ENCODE measurements around the gene C5orf47. TPM values are rescaled to one million over a fixed set of nuclear protein-coding genes. Genes with fewer than 3 reads are reported as not detected.

The C5orf47 gene
- total and polyA plus RNA-seq, 2 of the 8 experiments (the other 6 are each of a cell fraction or from before 2014, with no cell fraction given) = 0.11 TPM; not detected in 1

GRCh38 chr5:174030286-174030685 lies 41.3 kb downstream of the C5orf47 start:
- H2BK15ac ChIP-seq (ENCODE audit: low read length) = no peak overlapping the region
- FAIRE-seq = no peak
- H3K4me1 ChIP-seq (replicated peaks in 1 of 4; ENCODE audit: control insufficient read depth in 3 of 4, insufficient read depth in 4 of 4, low read length in 3 of 4) = no peaks in the 10 kb centered on the region
- no peak overlapping the region for H2BK20ac ChIP-seq (ENCODE audit: low read length)
- no peaks in the 10 kb centered on the region for H3K9me3 ChIP-seq (ENCODE audit: insufficient read depth in 2 of 2, low read depth in 1 of 2, low read length in 1 of 2)
- H3K4ac ChIP-seq (replicated peaks; ENCODE audit: insufficient read length, low read depth, low read length) = no peak overlapping the region
- H3K56ac ChIP-seq (replicated peaks; ENCODE audit: insufficient read length, low read depth, low read length) = no peak overlapping the region
- H3K14ac ChIP-seq (ENCODE audit: insufficient read length) = no peak overlapping the region
- no peak overlapping the region for H3K9ac ChIP-seq (replicated peaks in 1 of 4; ENCODE audit: extremely low read depth in 1 of 4, low read depth in 3 of 4, low read length in 3 of 4)
- WGBS, 2 experiments (ENCODE audit: extremely low coverage in 1 of 2, insufficient coverage in 1 of 2, insufficient read length in 1 of 2, insufficient replicate concordance in 2 of 2, low coverage in 1 of 2, low lambda C conversion rate in 2 of 2, missing lambda C conversion rate in 1 of 2) = 82% methylated on average over 2 of the region's 2 CpGs; no CpG with 5 or more reads in 1 of the 2 experiments
- H3K23ac ChIP-seq (ENCODE audit: insufficient read length) = no peak overlapping the region
- no peak overlapping the region for H2BK5ac ChIP-seq (ENCODE audit: low read depth, low read length)
- H3K27ac ChIP-seq (ENCODE audit: low read depth, low read length) = no peak overlapping the region
- no peak for DNase-seq (ENCODE audit: low read depth in 1 of 2, low spot score in 2 of 2)
- H4K8ac ChIP-seq (ENCODE audit: extremely low read depth, insufficient read depth, low read length) = no peak overlapping the region
- no peak overlapping the region for H2BK12ac ChIP-seq (ENCODE audit: low read depth, low read length)
- POLR2A ChIA-PET (ENCODE audit: partially characterized antibody) = no interaction called here
- TF ChIP-seq NRF1 (IDR thresholded peaks at IDR 0.05; ENCODE audit: low read depth, low read length) (no peak), GTF2F1 (IDR thresholded peaks at IDR 0.05; ENCODE audit: borderline replicate concordance, low read depth, low read length) (no peak), KDM5A (IDR thresholded peaks at IDR 0.05; ENCODE audit: low read length) (no peak), RXRA (IDR thresholded peaks at IDR 0.05; ENCODE audit: insufficient read depth, low read depth, low read length) (no peak), KDM4A (IDR thresholded peaks at IDR 0.05; ENCODE audit: low read depth, low read length, severe bottlenecking) (no peak), CHD2 (IDR thresholded peaks at IDR 0.05; ENCODE audit: low read length) (no peak), CREB1 (IDR thresholded peaks at IDR 0.05) (no peak), SP4 (IDR thresholded peaks at IDR 0.05; ENCODE audit: low read length) (no peak), RBBP5 (IDR thresholded peaks at IDR 0.05; ENCODE audit: borderline replicate concordance, low read depth, low read length) (no peak), PHF8 (conservative IDR thresholded peaks at IDR 0.05; ENCODE audit: low read depth, low read length) (no peak), USF2 (IDR thresholded peaks at IDR 0.05; ENCODE audit: low read length) (no peak)
- CTCF ChIA-PET (ENCODE audit: partially characterized antibody) = interaction anchor here (1.1 to 1.4 kb wide), 2 partner anchors 10 to 15 kb away, joined by 3 to 5 read pairs; partner anchors contain the start of gene NSG2
- H3K4me2 ChIP-seq (ENCODE audit: insufficient read depth in 1 of 2, low read depth in 2 of 2, low read length in 2 of 2) = no peak overlapping the region
- H4K20me1 ChIP-seq (replicated peaks in 1 of 2; ENCODE audit: control insufficient read depth in 1 of 2, insufficient read depth in 2 of 2, low read length in 2 of 2) = no peaks in the 10 kb centered on the region
- H4K5ac ChIP-seq (ENCODE audit: insufficient read length, low read depth, low read length) = no peak overlapping the region
- no peak overlapping the region for H4K91ac ChIP-seq (replicated peaks; ENCODE audit: insufficient read length, low read length)
- H2AK5ac ChIP-seq (ENCODE audit: low read depth, low read length) = no peak overlapping the region
- no peak overlapping the region for H3K18ac ChIP-seq (ENCODE audit: extremely low read depth, low read length)
- no peaks in the 10 kb centered on the region for H3K23me2 ChIP-seq (ENCODE audit: low read depth, low read length)
- no peaks in the 10 kb centered on the region for H3K79me2 ChIP-seq (ENCODE audit: control insufficient read depth in 1 of 2, insufficient read depth in 2 of 2, low read length in 2 of 2)
- H3K79me1 ChIP-seq (ENCODE audit: low read depth, low read length) = no peaks in the 10 kb centered on the region
- no peak overlapping the region for H2AFZ ChIP-seq (ENCODE audit: low read length)
- H3K4me3 ChIP-seq (ENCODE audit: extremely low read depth in 1 of 4, insufficient read depth in 2 of 4, low read depth in 3 of 4, low read length in 4 of 4) = no peak overlapping the region
- H3K36me3 ChIP-seq (ENCODE audit: control insufficient read depth in 2 of 4, insufficient read depth in 4 of 4, low read length in 3 of 4) = no peaks in the 10 kb centered on the region
- no peak overlapping the region for H2BK120ac ChIP-seq (replicated peaks; ENCODE audit: low read depth, low read length)
- peaks cover 0 to 1% (median 0%) of the 10 kb centered on the region in 4 experiments; a peak in 1 of 7 replicates for H3K27me3 ChIP-seq (replicated peaks in 1 of 4; ENCODE audit: control insufficient read depth in 3 of 4, extremely low read depth in 1 of 4, insufficient read depth in 3 of 4, low read length in 3 of 4)

Measured in H1 (cell line).